ENCODE results near the gene RNF34.

RNF34 gene

DNA sequence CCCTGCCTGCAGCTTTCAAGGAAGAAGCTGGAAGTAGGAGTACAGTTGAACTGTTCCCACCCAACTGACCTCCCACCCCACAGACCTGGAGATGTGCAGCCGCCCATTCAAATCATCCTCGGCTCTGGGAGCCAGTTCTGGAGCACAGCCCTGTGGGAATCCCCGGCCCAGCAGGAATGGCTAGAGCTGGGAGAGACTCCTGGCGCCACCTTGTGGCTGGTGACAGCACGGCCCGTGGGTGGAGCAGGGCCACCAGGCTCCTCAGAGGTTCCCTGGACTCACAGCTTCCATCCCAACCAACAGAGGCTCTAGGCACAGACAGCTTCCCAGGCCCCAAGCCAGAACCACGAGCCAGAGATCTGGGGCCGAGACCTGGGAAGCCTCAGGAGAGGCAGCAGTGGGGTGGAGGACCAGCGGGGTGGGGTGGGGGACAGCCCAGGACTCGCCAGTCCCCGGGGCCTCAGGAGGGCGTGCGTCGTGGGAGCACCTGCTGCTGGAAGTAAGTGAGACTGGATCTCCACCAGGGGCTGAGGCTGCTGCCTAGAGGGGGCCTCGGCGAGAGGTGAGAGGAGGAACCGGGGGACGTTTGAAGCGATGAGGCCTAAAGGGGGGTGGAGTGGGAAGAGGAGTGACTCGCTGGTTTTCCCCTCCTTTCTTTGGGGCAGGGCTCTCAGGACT is 43.4 kb downstream of the RNF34 start:
- H3K36me3 ChIP-seq (ENCODE audit: control insufficient read depth, insufficient read depth, low read length), result no peaks in the 10 kb centered on the region
- no peaks in the 10 kb centered on the region for H3K4me1 ChIP-seq
- no peak overlapping the region for H3K4me3 ChIP-seq (ENCODE audit: low read depth, low read length)
- H3K27me3 ChIP-seq (ENCODE audit: control insufficient read depth, insufficient read depth, low read length), result no peaks in the 10 kb centered on the region
- H3K79me2 ChIP-seq, result peaks cover 9% of the 10 kb centered on the region
- H3K9ac ChIP-seq, result no peak overlapping the region
- no peak overlapping the region for H2AFZ ChIP-seq
- TF ChIP-seq, protein P1, sequence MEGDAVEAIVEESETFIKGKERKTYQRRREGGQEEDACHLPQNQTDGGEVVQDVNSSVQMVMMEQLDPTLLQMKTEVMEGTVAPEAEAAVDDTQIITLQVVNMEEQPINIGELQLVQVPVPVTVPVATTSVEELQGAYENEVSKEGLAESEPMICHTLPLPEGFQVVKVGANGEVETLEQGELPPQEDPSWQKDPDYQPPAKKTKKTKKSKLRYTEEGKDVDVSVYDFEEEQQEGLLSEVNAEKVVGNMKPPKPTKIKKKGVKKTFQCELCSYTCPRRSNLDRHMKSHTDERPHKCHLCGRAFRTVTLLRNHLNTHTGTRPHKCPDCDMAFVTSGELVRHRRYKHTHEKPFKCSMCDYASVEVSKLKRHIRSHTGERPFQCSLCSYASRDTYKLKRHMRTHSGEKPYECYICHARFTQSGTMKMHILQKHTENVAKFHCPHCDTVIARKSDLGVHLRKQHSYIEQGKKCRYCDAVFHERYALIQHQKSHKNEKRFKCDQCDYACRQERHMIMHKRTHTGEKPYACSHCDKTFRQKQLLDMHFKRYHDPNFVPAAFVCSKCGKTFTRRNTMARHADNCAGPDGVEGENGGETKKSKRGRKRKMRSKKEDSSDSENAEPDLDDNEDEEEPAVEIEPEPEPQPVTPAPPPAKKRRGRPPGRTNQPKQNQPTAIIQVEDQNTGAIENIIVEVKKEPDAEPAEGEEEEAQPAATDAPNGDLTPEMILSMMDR (IDR thresholded peaks at IDR 0.05), result peak; percentile 84
- H3K27ac ChIP-seq, result no peak overlapping the region
- no peak overlapping the region for H3K4me2 ChIP-seq (ENCODE audit: low read length)
- no peaks in the 10 kb centered on the region for H3K9me3 ChIP-seq (ENCODE audit: control insufficient read depth, low read length)

DNA sequence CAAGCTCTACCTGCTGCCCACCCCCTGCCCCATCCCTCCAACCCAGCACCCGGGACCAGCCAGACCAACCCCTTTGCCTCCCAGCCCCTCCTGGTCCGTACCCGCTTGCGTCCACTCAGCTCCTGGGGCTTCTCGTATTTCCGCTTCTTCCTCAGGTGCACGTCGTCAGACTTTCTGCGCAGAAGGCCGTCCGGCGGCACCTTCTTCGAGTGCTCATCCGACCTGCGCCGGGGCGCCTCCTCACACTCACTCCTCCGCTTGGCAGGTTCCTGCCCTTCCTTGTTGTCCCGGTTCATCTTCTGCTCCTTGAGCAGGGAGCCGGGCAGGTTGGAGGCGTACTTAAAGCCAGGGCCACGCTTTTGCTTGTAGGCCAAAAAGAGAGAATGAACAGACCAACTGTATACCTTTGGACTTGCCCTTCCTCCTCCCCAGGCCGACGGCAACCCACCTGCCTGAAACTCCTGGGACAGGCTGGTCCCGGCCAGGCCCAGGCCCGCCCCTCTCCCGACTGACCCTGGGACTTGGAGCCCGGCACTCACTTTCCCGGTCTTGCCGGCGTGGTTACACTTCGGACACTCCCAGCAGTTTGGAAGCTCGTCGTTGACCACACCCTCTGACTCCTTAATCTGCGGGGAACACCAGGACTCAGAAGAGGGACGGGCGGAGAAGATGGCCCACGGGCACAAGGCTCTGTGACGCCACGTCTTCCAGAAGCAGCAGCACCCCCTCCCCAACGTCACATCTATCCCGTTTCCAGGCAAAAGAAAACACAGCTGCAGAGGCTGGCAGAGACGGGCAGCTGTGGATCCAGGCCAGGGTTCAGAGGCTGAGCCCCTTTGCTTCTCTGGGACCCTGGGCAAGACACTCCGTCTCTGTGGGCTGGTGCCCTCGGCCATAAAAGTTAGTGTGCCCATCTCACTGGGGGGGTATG is 44.3 kb downstream of the RNF34 start:
- H3K9me3 ChIP-seq (ENCODE audit: control insufficient read depth, low read length), result no peaks in the 10 kb centered on the region

DNA sequence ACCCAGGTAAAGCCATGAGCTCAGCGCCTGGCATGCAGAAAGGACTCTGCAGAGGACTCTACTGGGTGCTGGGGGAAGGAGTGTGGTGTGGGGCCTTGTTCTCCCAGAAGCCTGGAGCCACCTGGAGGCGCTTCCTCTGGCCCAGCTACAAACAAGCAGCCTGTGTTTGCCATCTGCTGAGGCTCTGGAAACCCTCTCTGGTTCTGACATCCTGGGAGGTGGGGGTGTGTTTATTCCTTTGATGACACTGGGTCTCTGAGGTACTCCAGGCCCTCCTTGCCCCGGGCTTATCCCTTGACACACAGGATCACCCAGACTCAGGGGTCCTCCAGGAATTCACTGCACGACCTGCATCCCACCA is 44.9 kb downstream of the RNF34 start:
- no peak overlapping the region for H3K27ac ChIP-seq
- H3K4me2 ChIP-seq (ENCODE audit: low read length), result no peak overlapping the region
- H3K36me3 ChIP-seq (ENCODE audit: control insufficient read depth, insufficient read depth, low read length), result no peaks in the 10 kb centered on the region
- no peak overlapping the region for H3K4me3 ChIP-seq (ENCODE audit: low read depth, low read length)
- H3K4me1 ChIP-seq, result no peaks in the 10 kb centered on the region
- TF ChIP-seq, protein P1 (IDR thresholded peaks at IDR 0.05), result no peak
- H3K9ac ChIP-seq, result no peak overlapping the region
- peaks cover 19% of the 10 kb centered on the region for H3K79me2 ChIP-seq
- no peak overlapping the region for H2AFZ ChIP-seq
- H3K9me3 ChIP-seq (ENCODE audit: control insufficient read depth, low read length), result no peaks in the 10 kb centered on the region
- H3K27me3 ChIP-seq (ENCODE audit: control insufficient read depth, insufficient read depth, low read length), result no peaks in the 10 kb centered on the region

More for the DNA sequence above, 44.3 kb downstream of the RNF34 start:
- no peak overlapping the region for H3K9ac ChIP-seq
- no peak overlapping the region for H3K4me3 ChIP-seq (ENCODE audit: low read depth, low read length)
- no peak overlapping the region for H3K4me2 ChIP-seq (ENCODE audit: low read length)
- H3K4me1 ChIP-seq, result no peaks in the 10 kb centered on the region
- peaks cover 12% of the 10 kb centered on the region for H3K79me2 ChIP-seq
- no peaks in the 10 kb centered on the region for H3K36me3 ChIP-seq (ENCODE audit: control insufficient read depth, insufficient read depth, low read length)
- no peak overlapping the region for H3K27ac ChIP-seq
- TF ChIP-seq, protein P1 (IDR thresholded peaks at IDR 0.05), result no peak
- no peaks in the 10 kb centered on the region for H3K27me3 ChIP-seq (ENCODE audit: control insufficient read depth, insufficient read depth, low read length)
- H2AFZ ChIP-seq, result no peak overlapping the region

DNA sequence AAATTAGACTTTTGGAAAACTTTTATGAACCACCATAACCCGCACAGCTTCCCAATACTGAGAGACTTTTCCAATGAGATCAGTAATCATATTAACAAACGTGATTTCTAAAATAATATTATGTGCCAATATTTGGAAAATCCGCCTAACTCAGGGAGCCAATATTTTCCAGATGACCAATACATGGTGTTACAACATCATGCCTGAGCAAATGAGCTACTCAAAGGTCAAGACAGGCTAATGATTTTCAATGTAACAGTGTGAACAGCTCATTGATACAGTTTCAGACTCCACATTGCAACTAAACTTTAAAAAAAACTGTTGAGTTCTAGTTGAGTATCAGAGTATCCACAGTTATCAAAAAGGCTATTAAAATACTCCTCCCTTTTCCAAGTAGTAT is 46.8 kb downstream of the RNF34 start:
- Histone ChIP-seq H3K27me3 (ENCODE audit: control insufficient read depth, insufficient read depth, low read length) (no peaks in the 10 kb centered on the region), H3K79me2 (peaks cover 16% of the 10 kb centered on the region), H3K4me3 (ENCODE audit: low read depth, low read length) (no peak overlapping the region), H3K27ac (no peak overlapping the region), H3K9me3 (ENCODE audit: control insufficient read depth, low read length) (no peaks in the 10 kb centered on the region), H3K4me1 (no peaks in the 10 kb centered on the region), H3K36me3 (ENCODE audit: control insufficient read depth, insufficient read depth, low read length) (no peaks in the 10 kb centered on the region), H3K9ac (no peak overlapping the region), H2AFZ (no peak overlapping the region), H3K4me2 (ENCODE audit: low read length) (no peak overlapping the region)
- TF ChIP-seq, protein P1 (IDR thresholded peaks at IDR 0.05), result no peak

Data from parathyroid adenoma (tissue), 2 donors.